IMR-90 (cell line): ENCODE measurements around the gene ZNF853. TPM values are rescaled to one million over a fixed set of nuclear protein-coding genes. Genes with fewer than 3 reads are reported as not detected.

ENCODE experiments used
- ATAC-seq: fragments of 200-7000 bp; cut with Tn5 transposase; 2 replicates; pipeline ENCODE4 v1.9.1; 2020; ENCODE audit warnings: low read depth, mild to moderate bottlenecking, moderate library complexity
- BruUV-seq: library from RNA; stranded (reverse); fragments of 400-500 nt; replicated peaks from 2 replicates; lab custom pipeline; 2021; lab: Mats Ljungman, UMichigan
- CTCF ChIA-PET: fragments of 300-600 bp; formaldehyde crosslinking; extraction: SDS; loops from one replicate; lab custom pipeline; 2021; ENCODE audit warnings: antibody characterized with exemption; lab: Yijun Ruan, JAX
- POLR2A ChIA-PET: fragments of 300-600 bp; sonication (Branson Sonifier 250); formaldehyde crosslinking; loops from one replicate; lab custom pipeline; 2022; ENCODE audit warnings: antibody characterized with exemption; ENCODE audit not compliant: unreplicated experiment; lab: Charles Lee
- DNase-seq: peaks from one replicate; pipeline ENCODE4 v3.0.0; 2013
- H2AFZ ChIP-seq: replicated peaks from 2 replicates; pipeline ENCODE3; 2013; ENCODE audit warnings: low read length, mild to moderate bottlenecking; ENCODE audit not compliant: poor library complexity
- H2AK5ac ChIP-seq: 2 replicates; pipeline ENCODE4 v1.6.1; 2013; ENCODE audit warnings: low read depth, low read length, inconsistent platforms
- H2AK9ac ChIP-seq: replicated peaks from 2 replicates; pipeline ENCODE3; 2013; ENCODE audit warnings: mild to moderate bottlenecking, low read depth, low read length, moderate library complexity; ENCODE audit not compliant: poor library complexity
- H2BK120ac ChIP-seq: 2 replicates; pipeline ENCODE4 v1.6.1; 2013; ENCODE audit warnings: low read depth, low read length, inconsistent platforms
- H2BK15ac ChIP-seq: 3 replicates; pipeline ENCODE4 v1.6.1; 2013; ENCODE audit warnings: low read depth, low read length, inconsistent platforms
- H2BK20ac ChIP-seq: 2 replicates; pipeline ENCODE4 v1.6.1; 2013; ENCODE audit warnings: low read depth, mild to moderate bottlenecking, inconsistent platforms, low read length, moderate library complexity
- H2BK5ac ChIP-seq: 2 replicates; pipeline ENCODE4 v1.6.1; 2013; ENCODE audit warnings: mild to moderate bottlenecking, low read depth, low read length, inconsistent platforms; ENCODE audit not compliant: poor library complexity, severe bottlenecking
- H3K14ac ChIP-seq: replicated peaks from 2 replicates; pipeline ENCODE4 v1.6.1; 2013; ENCODE audit warnings: low read depth, low read length, inconsistent platforms
- H3K18ac ChIP-seq: 2 replicates; pipeline ENCODE4 v1.6.1; 2013; ENCODE audit warnings: low read depth, low read length, control low read depth
- H3K23ac ChIP-seq: 2 replicates; pipeline ENCODE4 v1.6.1; 2013; ENCODE audit warnings: low read depth, low read length, inconsistent platforms
- H3K27ac ChIP-seq: 2 replicates; pipeline ENCODE4 v1.5.1; 2013; ENCODE audit warnings: mild to moderate bottlenecking, control low read depth, low read length; ENCODE audit not compliant: insufficient read depth
- H3K27me3 ChIP-seq: 2 replicates; pipeline ENCODE4 v1.6.1; 2013; ENCODE audit warnings: low read length; ENCODE audit not compliant: control insufficient read depth, insufficient read depth
- H3K36me3 ChIP-seq: 2 replicates; pipeline ENCODE4 v1.6.1; 2013; ENCODE audit warnings: low read length, mixed read lengths; ENCODE audit not compliant: control insufficient read depth, insufficient read depth
- H3K4ac ChIP-seq: 2 replicates; pipeline ENCODE4 v1.6.1; 2013; ENCODE audit warnings: low read depth, low read length, inconsistent platforms
- H3K4me1 ChIP-seq: 2 replicates; pipeline ENCODE4 v1.6.1; 2013; ENCODE audit warnings: low read length, mixed read lengths; ENCODE audit not compliant: control insufficient read depth, insufficient read depth
- H3K4me2 ChIP-seq: 2 replicates; pipeline ENCODE4 v1.6.1; 2013; ENCODE audit warnings: low read depth, mild to moderate bottlenecking, control low read depth, low read length, moderate library complexity
- H3K4me3 ChIP-seq: 2 replicates; pipeline ENCODE4 v1.5.1; 2013; ENCODE audit warnings: low read depth, mild to moderate bottlenecking, control low read depth, low read length, moderate library complexity; ENCODE audit not compliant: insufficient read depth
- H3K56ac ChIP-seq: 2 replicates; pipeline ENCODE4 v1.6.1; 2013; ENCODE audit warnings: low read length, inconsistent platforms; ENCODE audit not compliant: insufficient read depth; ENCODE audit errors: extremely low read depth
- H3K79me1 ChIP-seq, 2 experiments: 2 replicates each; pipeline ENCODE4 v1.6.1; 2013; ENCODE audit warnings: low read length in 2 of 2, inconsistent platforms in 1 of 2, low read depth in 1 of 2
- H3K9ac ChIP-seq: 2 replicates; pipeline ENCODE4 v1.6.1; 2013; ENCODE audit warnings: low read depth, low read length, control low read depth
- H3K9me1 ChIP-seq: 2 replicates; pipeline ENCODE4 v1.6.1; 2013; ENCODE audit warnings: low read length, inconsistent platforms; ENCODE audit not compliant: insufficient read depth
- H3K9me3 ChIP-seq: 2 replicates; pipeline ENCODE4 v1.6.1; 2013; ENCODE audit warnings: low read length; ENCODE audit not compliant: control insufficient read depth, insufficient read depth
- H4K20me1 ChIP-seq: 2 replicates; pipeline ENCODE4 v1.6.1; 2013; ENCODE audit warnings: low read length, inconsistent platforms; ENCODE audit not compliant: insufficient read depth
- H4K5ac ChIP-seq: 2 replicates; pipeline ENCODE4 v1.6.1; 2013; ENCODE audit warnings: mild to moderate bottlenecking, low read depth, low read length, control low read depth
- H4K8ac ChIP-seq, 2 experiments: 2 replicates each; pipeline ENCODE4 v1.6.1; 2013; ENCODE audit warnings: low read depth in 2 of 2, low read length in 2 of 2, control low read depth in 1 of 2, inconsistent platforms in 1 of 2
- H4K91ac ChIP-seq: 2 replicates; pipeline ENCODE4 v1.6.1; 2013; ENCODE audit warnings: low read depth, low read length, inconsistent platforms; ENCODE audit not compliant: insufficient read depth
- BHLHE40 ChIP-seq: fragments of 150-350 bp; IDR thresholded peaks from 2 replicates; pipeline ENCODE4 v1.6.1; 2016; ENCODE audit warnings: mild to moderate bottlenecking, low read depth, low read length
- CHD1 ChIP-seq: IDR thresholded peaks from 2 replicates; pipeline ENCODE4 v1.6.1; 2012; ENCODE audit warnings: low read depth, low read length, improper control_type of control experiment
- CTCF ChIP-seq: conservative IDR thresholded peaks from 2 replicates; pipeline ENCODE4 v1.5.1; 2012; ENCODE audit warnings: mild to moderate bottlenecking, low read depth, low read length, improper control_type of control experiment
- ELK1 ChIP-seq: fragments of 150-350 bp; IDR thresholded peaks from 2 replicates; pipeline ENCODE4 v1.6.1; 2016; ENCODE audit warnings: low read depth, mild to moderate bottlenecking, low read length, moderate library complexity, borderline replicate concordance
- FOS ChIP-seq: fragments of 150-350 bp; IDR thresholded peaks from 2 replicates; pipeline ENCODE4 v1.6.1; 2016; ENCODE audit warnings: low read depth, low read length
- MAFK ChIP-seq: IDR thresholded peaks from 2 replicates; pipeline ENCODE4 v1.6.1; 2012; ENCODE audit warnings: low read depth, low read length, improper control_type of control experiment
- MAZ ChIP-seq: IDR thresholded peaks from 2 replicates; pipeline ENCODE4 v1.6.1; 2012; ENCODE audit warnings: low read depth, mild to moderate bottlenecking, low read length, improper control_type of control experiment, moderate library complexity, borderline replicate concordance
- MXI1 ChIP-seq: IDR thresholded peaks from 2 replicates; pipeline ENCODE4 v1.6.1; 2012; ENCODE audit warnings: low read depth, mild to moderate bottlenecking, low read length, moderate library complexity, borderline replicate concordance
- POLR2A ChIP-seq: IDR thresholded peaks from 2 replicates; pipeline ENCODE4 v1.6.1; 2012; ENCODE audit warnings: mild to moderate bottlenecking, low read depth, low read length
- RAD21 ChIP-seq: IDR thresholded peaks from 2 replicates; pipeline ENCODE4 v1.6.1; 2012; ENCODE audit warnings: low read length, improper control_type of control experiment
- RCOR1 ChIP-seq: IDR thresholded peaks from 2 replicates; pipeline ENCODE4 v1.6.1; 2012; ENCODE audit warnings: mild to moderate bottlenecking, low read length, improper control_type of control experiment; ENCODE audit not compliant: insufficient replicate concordance
- RFX5 ChIP-seq: IDR thresholded peaks from 2 replicates; pipeline ENCODE4 v1.8.0; 2012; ENCODE audit warnings: low read depth, mild to moderate bottlenecking, low read length, moderate library complexity
- SMC3 ChIP-seq: fragments of 150-350 bp; IDR thresholded peaks from 2 replicates; pipeline ENCODE4 v1.6.1; 2016; ENCODE audit warnings: low read depth, mild to moderate bottlenecking, antibody characterized with exemption, low read length, moderate library complexity
- USF2 ChIP-seq: fragments of 150-350 bp; IDR thresholded peaks from 2 replicates; pipeline ENCODE4 v1.6.1; 2017; ENCODE audit warnings: mild to moderate bottlenecking, antibody characterized with exemption, low read length, low read depth
- WGBS, 2 experiments: methylation state at CpG; one replicate each; pipeline versions ENCODE4 v1.1.5 to v1.1.7; 2013; ENCODE audit warnings: missing lambda C conversion rate in 2 of 2; ENCODE audit not compliant: insufficient read length in 1 of 2; ENCODE audit errors: extremely low coverage in 2 of 2; 5-methylcytosine and 5-hydroxymethylcytosine counted together
- dilution Hi-C: fragments of 300-500 bp; cut with HindIII; formaldehyde crosslinking; loops from one replicate; pipeline ENCODE4 v1.14.3; 2018; ENCODE audit warnings: low sequenced_read_pairs; ENCODE audit not compliant: unreplicated experiment
- in situ Hi-C: fragments of 300-500 bp; cut with MboI; formaldehyde crosslinking; loops from 3 replicates; pipeline ENCODE4 v1.14.3; 2019; ENCODE audit warnings: low sequenced_read_pairs, inconsistent platforms, mixed read lengths
- intact Hi-C: fragments of 100-400 bp; cut with micrococcal nuclease; formaldehyde crosslinking; loops from 2 replicates; pipeline ENCODE4 v1.10.0; 2022
- polyA plus RNA-seq, 3 experiments: library from polyadenylated mRNA; depleted of rRNA; stranded (reverse); fragments of >200 nt; gene quantifications; 2 replicates each; pipeline ENCODE4 v1.2.3, GENCODE V29; 2012; ENCODE audit warnings: low replicate concordance in 1 of 3
- total RNA-seq: library from RNA; depleted of rRNA; stranded (reverse); fragments of >200 nt; gene quantifications from 2 replicates; pipeline ENCODE4 v1.2.3, GENCODE V29; 2012

ZNF853 gene
- total and polyA plus RNA-seq, 2 of the 4 experiments (the other 2 are of a cell fraction), result 3.4 TPM

GRCh38 chr7:6615723-6616555 is 529 bp downstream of the ZNF853 start:
- no peak for DNase-seq
- intact Hi-C loops (no loop called here), in situ Hi-C loops (no loop called here), dilution Hi-C loops (no loop called here)
- Histone ChIP-seq H3K27me3 (peaks cover 6% of the 10 kb centered on the region; the same call in 1 of the 2 replicates), H3K27ac (no peak overlapping the region; the same call in 1 of the 2 replicates), H3K4me2 (peak overlapping the region; percentile 88), H3K14ac (peak overlapping the region; percentile 59; the same call in 1 of the 2 replicates), H3K79me1 (no peaks in the 10 kb centered on the region), H4K8ac (peak overlapping the region in 1 of 2 experiments; percentile 60; a peak in 2 of 4 replicates), H3K56ac (no peak overlapping the region), H3K9me1 (no peaks in the 10 kb centered on the region), H3K23ac (no peak overlapping the region), H3K9me3 (no peaks in the 10 kb centered on the region), H2AFZ (peak overlapping the region; percentile 91), H2BK15ac (no peak overlapping the region), H2AK9ac (peak overlapping the region; percentile 78), H4K91ac (no peak overlapping the region), H4K5ac (no peak overlapping the region), H3K36me3 (no peaks in the 10 kb centered on the region; the same call in 1 of the 2 replicates), H2BK120ac (no peak overlapping the region), H3K4ac (no peak overlapping the region; the same call in 1 of the 2 replicates), H3K4me3 (peak overlapping the region; percentile 67), H3K9ac (peak overlapping the region; percentile 36), H2BK20ac (no peak overlapping the region), H3K18ac (no peak overlapping the region), H2AK5ac (no peak overlapping the region), H4K20me1 (no peaks in the 10 kb centered on the region), H2BK5ac (no peak overlapping the region), H3K4me1 (peaks cover 3% of the 10 kb centered on the region; the same call in 1 of the 2 replicates)
- CTCF ChIA-PET, result no interaction called here
- ATAC-seq, result peak; percentile 48
- no TSS peak for BruUV-seq
- 4% methylated on average over 5 of the region's 63 CpGs; no CpG with 5 or more reads in 1 of the 2 experiments for WGBS, 2 experiments
- POLR2A ChIA-PET, result no interaction called here
- TF ChIP-seq CTCF (no peak), SMC3 (no peak), ELK1 (no peak), BHLHE40 (no peak), MAZ (no peak), POLR2A (no peak), RCOR1 (no peak), RAD21 (no peak), CHD1 (no peak), FOS (no peak), USF2 (no peak), MXI1 (no peak), MAFK (no peak), RFX5 (no peak)
